Astrocyte (in vitro differentiated cells and primary cell): ENCODE data around the gene PIK3IP1. TPM values are rescaled to one million over a fixed set of nuclear protein-coding genes. Genes with fewer than 3 reads are reported as not detected.

Experiments used
- DNase-seq: peaks from one replicate; pipeline ENCODE4 v3.0.0-alpha.2; 2010; ENCODE audit warnings: low read depth
- FAIRE-seq: peaks from 2 replicates; lab custom pipeline; 2011; peaks lifted over from hg19 to GRCh38; lab: Jason Lieb, UNC
- H2AFZ ChIP-seq: 2 replicates; pipeline ENCODE4 v1.6.0; 2012; ENCODE audit warnings: low read depth, low read length, inconsistent platforms
- H3K27ac ChIP-seq: 2 replicates; pipeline ENCODE4 v1.5.1; 2011; ENCODE audit warnings: low read depth, low read length, inconsistent platforms
- H3K27me3 ChIP-seq: 2 replicates; pipeline ENCODE4 v1.6.0; 2011; ENCODE audit warnings: low read length, inconsistent platforms; ENCODE audit not compliant: insufficient read depth
- H3K36me3 ChIP-seq: 2 replicates; pipeline ENCODE4 v1.5.1; 2011; ENCODE audit warnings: low read length, inconsistent platforms; ENCODE audit not compliant: insufficient read depth
- H3K4me1 ChIP-seq: 2 replicates; pipeline ENCODE4 v1.5.1; 2011; ENCODE audit warnings: low read length, inconsistent platforms; ENCODE audit not compliant: insufficient read depth
- H3K4me2 ChIP-seq: 2 replicates; pipeline ENCODE4 v1.6.0; 2012; ENCODE audit warnings: low read length, inconsistent platforms
- H3K4me3 ChIP-seq: 2 replicates; pipeline ENCODE4 v1.5.1; 2011; ENCODE audit warnings: low read depth, mild to moderate bottlenecking, low read length, inconsistent platforms; ENCODE audit not compliant: insufficient read depth
- H3K79me2 ChIP-seq: 2 replicates; pipeline ENCODE4 v1.6.0; 2012; ENCODE audit warnings: mild to moderate bottlenecking, low read length, inconsistent platforms; ENCODE audit not compliant: insufficient read depth
- H3K9ac ChIP-seq: 2 replicates; pipeline ENCODE4 v1.6.0; 2012; ENCODE audit warnings: mild to moderate bottlenecking, low read length, inconsistent platforms
- H3K9me3 ChIP-seq: 2 replicates; pipeline ENCODE4 v1.5.1; 2012; ENCODE audit warnings: low read depth, mild to moderate bottlenecking, low read length, inconsistent platforms; ENCODE audit not compliant: insufficient read depth
- H4K20me1 ChIP-seq: 2 replicates; pipeline ENCODE4 v1.6.0; 2012; ENCODE audit warnings: low read length, inconsistent platforms; ENCODE audit not compliant: insufficient read depth
- H3K27ac Mint-ChIP-seq: one replicate; pipeline ENCODE4 v1.8.0; 2021; ENCODE audit warnings: mild to moderate bottlenecking, mixed read lengths; ENCODE audit not compliant: unreplicated experiment
- H3K27me3 Mint-ChIP-seq: one replicate; pipeline ENCODE4 v1.8.0; 2021; ENCODE audit warnings: low read depth, mixed read lengths; ENCODE audit not compliant: unreplicated experiment
- H3K36me3 Mint-ChIP-seq: one replicate; pipeline ENCODE4 v1.8.0; 2021; ENCODE audit warnings: low read depth, mixed read lengths; ENCODE audit not compliant: unreplicated experiment
- H3K4me1 Mint-ChIP-seq: one replicate; pipeline ENCODE4 v1.8.0; 2021; ENCODE audit warnings: low read depth, mixed read lengths; ENCODE audit not compliant: unreplicated experiment
- H3K4me3 Mint-ChIP-seq: one replicate; pipeline ENCODE4 v1.8.0; 2021; ENCODE audit warnings: mild to moderate bottlenecking, moderate library complexity, mixed read lengths; ENCODE audit not compliant: unreplicated experiment
- H3K9me3 Mint-ChIP-seq: one replicate; pipeline ENCODE4 v1.8.0; 2021; ENCODE audit warnings: mild to moderate bottlenecking, mixed read lengths; ENCODE audit not compliant: unreplicated experiment
- EZH2 ChIP-seq: IDR thresholded peaks from 2 replicates; pipeline ENCODE4 v1.6.1; 2012; ENCODE audit warnings: mild to moderate bottlenecking, low read length, inconsistent platforms; ENCODE audit not compliant: insufficient read depth
- total RNA-seq: library from RNA; stranded (reverse); gene quantifications from 2 replicates; pipeline ENCODE4 v1.2.1, GENCODE V29; 2021
- TF ChIP-seq, protein P1 (sequence below): IDR thresholded peaks from 2 replicates; pipeline ENCODE4 v1.5.1; 2011; ENCODE audit warnings: low read depth, mild to moderate bottlenecking, inconsistent platforms, low read length, moderate library complexity; ENCODE audit not compliant: insufficient read depth

Gene PIK3IP1
- total RNA-seq, 1 donor from 2014 or later, result 21.4 TPM

DNA sequence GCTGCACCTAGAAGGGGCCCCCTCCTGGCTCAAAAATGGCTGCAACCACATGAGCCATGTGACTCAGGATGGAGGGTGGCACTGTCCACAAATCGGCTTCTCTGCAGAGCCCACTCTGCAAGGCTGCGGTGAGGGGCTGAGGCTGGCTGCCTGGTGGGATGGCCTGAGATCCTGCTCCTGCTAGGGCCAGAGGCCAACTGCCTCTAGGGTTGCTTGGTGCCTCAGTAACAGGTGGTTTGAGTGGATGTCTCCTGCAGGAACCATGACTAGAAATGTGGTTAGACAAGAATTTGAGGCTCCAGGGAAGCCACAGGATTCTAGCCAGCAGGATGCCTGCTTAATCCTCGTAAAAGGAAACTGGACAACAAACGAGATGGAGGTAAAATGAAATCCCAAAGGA is 36.7 kb upstream of the PIK3IP1 start:
- H3K4me2 ChIP-seq, result no peak overlapping the region
- TF ChIP-seq, protein P1, sequence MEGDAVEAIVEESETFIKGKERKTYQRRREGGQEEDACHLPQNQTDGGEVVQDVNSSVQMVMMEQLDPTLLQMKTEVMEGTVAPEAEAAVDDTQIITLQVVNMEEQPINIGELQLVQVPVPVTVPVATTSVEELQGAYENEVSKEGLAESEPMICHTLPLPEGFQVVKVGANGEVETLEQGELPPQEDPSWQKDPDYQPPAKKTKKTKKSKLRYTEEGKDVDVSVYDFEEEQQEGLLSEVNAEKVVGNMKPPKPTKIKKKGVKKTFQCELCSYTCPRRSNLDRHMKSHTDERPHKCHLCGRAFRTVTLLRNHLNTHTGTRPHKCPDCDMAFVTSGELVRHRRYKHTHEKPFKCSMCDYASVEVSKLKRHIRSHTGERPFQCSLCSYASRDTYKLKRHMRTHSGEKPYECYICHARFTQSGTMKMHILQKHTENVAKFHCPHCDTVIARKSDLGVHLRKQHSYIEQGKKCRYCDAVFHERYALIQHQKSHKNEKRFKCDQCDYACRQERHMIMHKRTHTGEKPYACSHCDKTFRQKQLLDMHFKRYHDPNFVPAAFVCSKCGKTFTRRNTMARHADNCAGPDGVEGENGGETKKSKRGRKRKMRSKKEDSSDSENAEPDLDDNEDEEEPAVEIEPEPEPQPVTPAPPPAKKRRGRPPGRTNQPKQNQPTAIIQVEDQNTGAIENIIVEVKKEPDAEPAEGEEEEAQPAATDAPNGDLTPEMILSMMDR, result no peak
- no peak for TF ChIP-seq EZH2
- Mint-ChIP-seq H3K9me3 (no peaks in the 10 kb centered on the region), H3K4me1 (peaks cover 31% of the 10 kb centered on the region), H3K27ac (no peak overlapping the region), H3K36me3 (peaks cover 44% of the 10 kb centered on the region), H3K27me3 (no peaks in the 10 kb centered on the region), H3K4me3 (no peak overlapping the region)
- H2AFZ ChIP-seq, result no peak overlapping the region
- no peak overlapping the region for H3K27ac ChIP-seq
- H3K9me3 ChIP-seq, result no peaks in the 10 kb centered on the region
- FAIRE-seq (no peak), DNase-seq (peak; percentile 30)
- H3K4me1 ChIP-seq, result no peaks in the 10 kb centered on the region
- no peak overlapping the region for H3K4me3 ChIP-seq
- H3K27me3 ChIP-seq, result no peaks in the 10 kb centered on the region
- H4K20me1 ChIP-seq, result peaks cover 30% of the 10 kb centered on the region
- peaks cover 7% of the 10 kb centered on the region for H3K36me3 ChIP-seq
- no peak overlapping the region for H3K9ac ChIP-seq
- H3K79me2 ChIP-seq, result no peaks in the 10 kb centered on the region

DNA sequence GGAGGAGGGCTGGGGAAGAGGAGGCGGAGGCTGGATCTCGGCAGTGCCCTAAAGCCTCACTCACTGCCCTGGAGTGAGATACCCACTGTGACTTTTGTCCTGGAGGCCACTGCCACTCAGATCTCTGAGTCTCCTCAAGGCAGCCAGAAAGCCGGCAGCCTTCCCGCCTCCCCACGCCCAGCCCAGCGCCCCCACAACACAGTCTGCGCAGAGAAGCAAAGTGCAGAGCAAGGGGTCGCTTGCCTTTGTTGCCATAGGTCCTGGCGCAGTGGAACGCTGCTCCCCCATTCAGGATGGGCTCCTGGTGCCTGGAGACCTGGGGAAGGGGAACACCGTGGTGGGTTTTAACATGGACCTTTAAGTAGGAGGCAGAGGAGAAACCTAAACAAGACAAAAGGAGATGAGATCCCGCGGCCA is 36.3 kb upstream of the PIK3IP1 start:
- H3K27me3 Mint-ChIP-seq, result no peaks in the 10 kb centered on the region
- no peak for DNase-seq

More for the DNA sequence above, 36.3 kb upstream of the PIK3IP1 start:
- no peak overlapping the region for H3K27ac Mint-ChIP-seq
- no peaks in the 10 kb centered on the region for H3K27me3 ChIP-seq
- H3K27ac ChIP-seq, result no peak overlapping the region
- no peaks in the 10 kb centered on the region for H3K9me3 ChIP-seq
- H3K4me2 ChIP-seq, result no peak overlapping the region
- H3K79me2 ChIP-seq, result no peaks in the 10 kb centered on the region
- peaks cover 30% of the 10 kb centered on the region for H3K4me1 Mint-ChIP-seq
- no peaks in the 10 kb centered on the region for H3K4me1 ChIP-seq
- no peak overlapping the region for H3K4me3 Mint-ChIP-seq
- peaks cover 7% of the 10 kb centered on the region for H3K36me3 ChIP-seq
- TF ChIP-seq EZH2, result no peak
- TF ChIP-seq, protein P1, result no peak
- no peak overlapping the region for H2AFZ ChIP-seq
- H3K9ac ChIP-seq, result no peak overlapping the region
- H3K4me3 ChIP-seq, result no peak overlapping the region
- no peak for FAIRE-seq
- no peaks in the 10 kb centered on the region for H3K9me3 Mint-ChIP-seq
- peaks cover 26% of the 10 kb centered on the region for H4K20me1 ChIP-seq
- peaks cover 44% of the 10 kb centered on the region for H3K36me3 Mint-ChIP-seq
